22Rv1 (cell line): ENCODE data around the gene IL34.

Experiments used
- CTCF ChIP-seq: fragments of 450-650 bp; IDR thresholded peaks from 2 replicates; pipeline ENCODE4 v1.5.1; 2017; ENCODE audit warnings: mild to moderate bottlenecking
- ZFX ChIP-seq: fragments of 450-650 bp; IDR thresholded peaks from 2 replicates; pipeline ENCODE4 v1.6.1; 2017; ENCODE audit warnings: antibody characterized with exemption, borderline replicate concordance

- TF ChIP-seq CTCF, result no peak
- TF ChIP-seq ZFX, result no peak
Observed at GRCh38 chr16:70649300-70649699, 2.9 kb downstream of the IL34 start.
